NCI-H345 treated with DMSO at 0.1 percent for 48 hours (cell line): Measurements from ENCODE around the gene RPL18.
A peak's percentile ranks its signal among the peaks of the same experiment; 100 is the strongest.
"Not testable (repeated sequence)": the region's sequence is repeated elsewhere in the genome, so short reads cannot be mapped to it uniquely, and the experiment has no call there.

Experiments used
- DNase-seq: peaks from one replicate; lab custom pipeline; 2025; ENCODE audit not compliant: unreplicated experiment; lab: John Stamatoyannopoulos, UW

Gene RPL18

DNA sequence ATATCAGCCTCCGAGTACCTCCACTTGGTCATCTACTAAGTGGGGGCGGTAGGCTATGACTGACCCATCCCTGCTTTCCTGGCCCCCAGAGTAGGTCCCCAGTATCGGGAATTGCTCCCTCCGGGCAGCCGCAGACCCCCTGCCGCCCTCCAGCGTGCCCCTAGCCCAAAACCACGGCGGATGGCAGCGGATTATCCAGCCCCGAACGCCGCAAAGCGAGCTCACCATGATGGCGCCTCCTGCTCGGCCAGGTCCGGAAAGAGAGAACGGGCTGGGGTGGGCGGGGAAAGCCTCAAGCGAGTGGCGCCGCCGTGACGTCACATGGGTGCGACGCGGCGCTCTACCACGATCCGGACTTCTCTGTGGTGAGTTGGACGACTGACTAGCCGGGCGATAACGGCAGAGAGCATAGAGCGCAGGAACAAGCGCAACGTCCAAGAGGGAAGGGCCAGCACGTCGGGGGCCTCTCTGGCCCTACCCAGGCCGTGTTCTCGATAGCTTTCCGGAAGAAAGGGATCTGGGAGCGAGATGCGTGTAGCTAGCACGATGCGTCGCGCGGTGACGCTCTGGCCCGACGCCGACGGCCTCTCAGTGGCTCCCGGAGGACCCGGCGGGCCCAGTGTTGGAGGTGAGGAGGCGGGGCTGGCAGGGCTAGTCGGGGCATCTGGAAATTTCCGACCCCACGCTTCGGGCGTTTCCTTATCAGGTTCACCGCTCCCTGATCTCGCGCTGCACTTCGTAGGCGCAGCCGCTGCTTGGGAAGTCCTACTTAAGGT is at the start of gene RPL18, which contains the start of gene SPHK2:
TSS of gene RPL18 (minus strand) at position 263 of the 776 bp plus-strand sequence. CDS start at position 228, 35 bp downstream.
TSS of gene SPHK2 (plus strand) at position 591 of the 776 bp plus-strand sequence. CDS start 1,009 bp downstream, outside the sequence.
- DNase-seq, result peak; percentile 92

DNA sequence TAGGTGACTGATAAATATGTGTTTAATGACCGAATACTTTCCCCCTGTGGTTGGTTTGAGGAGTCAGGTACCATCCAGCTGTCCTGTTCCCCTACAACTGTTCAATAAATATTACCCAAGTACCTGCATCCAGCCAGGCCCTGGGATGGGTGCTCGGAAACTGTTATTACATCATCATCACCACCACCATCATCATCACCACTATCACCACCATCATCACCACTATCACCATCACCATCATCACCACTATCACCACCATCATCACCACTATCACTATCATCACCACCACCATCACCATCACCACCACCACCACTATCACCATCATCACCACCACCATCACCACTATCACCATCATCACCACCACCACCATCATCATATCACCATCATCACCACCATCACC is 49.8 kb upstream of the RPL18 start:
- DNase-seq, result no peak

- no peak for DNase-seq
These were observed 49.4 kb upstream of the RPL18 start for GRCh38 chr19:48668332-48668731.

GRCh38 chr19:48665786-48666185 is 46.8 kb upstream of the RPL18 start:
- no peak for DNase-seq

DNA sequence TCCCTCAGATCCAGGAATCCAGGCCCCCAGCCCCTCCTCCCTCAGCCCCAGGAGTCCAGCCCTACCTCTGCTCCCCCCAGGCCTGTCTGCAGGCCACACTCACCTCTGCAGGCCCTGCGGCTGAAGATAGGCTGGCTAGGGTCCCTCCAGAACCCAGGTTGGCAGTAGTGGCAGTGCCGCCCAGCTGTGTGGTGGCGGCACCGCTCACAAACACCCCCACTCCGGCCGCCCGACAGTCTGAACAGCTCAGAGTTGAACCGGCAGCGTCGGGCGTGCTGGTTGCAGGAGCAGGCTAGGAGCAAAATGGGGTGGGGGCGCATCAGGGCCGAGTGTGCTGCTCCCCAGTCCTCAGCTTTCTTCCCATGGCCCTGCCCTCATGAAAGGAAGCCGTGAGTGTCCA is 45.5 kb upstream of the RPL18 start:
- no peak for DNase-seq

DNA sequence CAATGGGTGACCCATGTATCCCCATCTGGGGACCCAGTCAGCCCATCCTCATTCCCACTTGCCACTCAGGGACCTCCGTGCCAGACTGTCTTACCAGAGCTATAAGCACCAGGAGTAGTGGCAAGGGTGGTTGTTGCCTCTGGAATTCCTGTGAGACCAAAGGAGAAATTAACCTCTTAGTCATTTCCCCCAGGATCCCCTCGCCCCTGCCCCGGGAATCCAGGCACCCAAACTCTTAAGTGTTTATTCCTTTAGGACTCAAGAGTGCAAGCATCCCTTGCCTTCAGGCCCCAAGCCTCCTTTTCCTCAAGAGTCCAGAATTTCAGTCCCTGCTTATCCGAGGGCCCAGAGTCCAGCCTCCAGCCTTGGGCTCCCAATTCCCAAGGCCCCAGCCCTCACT is 44.7 kb upstream of the RPL18 start:
- no peak for DNase-seq

- DNase-seq, result no peak
These were observed 42.7 kb upstream of the RPL18 start for GRCh38 chr19:48661711-48662090.

DNA sequence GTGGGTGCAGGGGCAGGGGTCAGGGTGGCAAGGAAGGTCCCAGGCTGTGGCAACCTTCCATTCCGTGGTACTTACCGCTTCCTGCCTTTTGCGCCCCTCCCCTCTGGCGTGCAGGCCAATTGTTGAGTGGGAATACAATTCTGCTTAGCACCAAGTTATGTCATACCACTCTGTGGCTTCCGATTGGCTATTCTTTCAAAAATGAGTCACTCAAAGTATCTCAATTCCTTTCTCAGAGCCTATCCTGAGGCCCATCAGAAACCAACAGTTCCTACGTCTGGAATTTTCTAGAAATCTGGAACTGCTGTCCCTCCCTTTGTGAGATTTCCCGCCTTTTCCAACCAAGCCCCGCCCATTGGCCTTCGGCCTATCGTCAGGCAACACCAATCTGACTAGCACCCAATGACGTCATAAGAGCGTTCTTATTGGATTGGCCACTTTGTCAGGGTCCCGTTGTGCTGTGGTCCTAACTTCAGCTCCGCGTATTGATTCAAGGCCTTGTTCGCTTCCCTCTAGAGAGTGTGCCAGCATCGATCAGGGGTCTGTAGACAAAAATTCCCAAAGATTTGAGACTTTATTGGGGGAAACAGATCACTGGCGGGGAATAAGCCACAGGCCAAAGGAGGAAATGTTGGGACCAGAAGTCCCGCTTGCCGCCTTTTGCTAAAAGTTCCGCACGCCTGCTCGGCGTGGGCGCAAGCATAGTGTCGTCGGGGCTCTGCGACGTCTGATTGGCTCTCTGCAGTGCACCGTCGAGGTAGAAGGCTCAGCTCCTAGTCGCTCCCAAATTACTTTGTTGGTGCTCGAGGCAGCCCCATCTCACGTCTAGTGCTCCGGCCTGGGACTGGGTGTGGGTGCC is 42.1 kb upstream of the RPL18 start:
- DNase-seq, result no peak

DNA sequence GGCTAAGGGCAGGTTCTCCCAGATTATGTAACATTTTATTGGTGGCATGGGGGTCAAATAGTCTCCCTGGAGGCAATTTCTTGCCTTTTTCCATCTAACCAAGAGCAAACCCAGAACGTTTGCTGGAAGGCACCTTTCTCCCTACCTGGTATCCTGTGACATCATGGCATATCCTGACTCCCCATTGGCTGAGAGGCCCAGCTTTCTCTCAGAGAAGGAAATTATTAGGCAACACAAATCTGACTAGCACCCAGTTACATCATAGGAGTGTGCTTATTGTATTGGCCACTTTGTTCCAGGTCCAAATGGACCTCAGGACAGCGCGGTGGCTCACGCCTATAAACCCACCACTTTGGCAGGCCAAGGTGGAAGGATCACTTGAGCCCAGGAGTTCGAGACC is 40.8 kb upstream of the RPL18 start:
- no peak for DNase-seq

DNA sequence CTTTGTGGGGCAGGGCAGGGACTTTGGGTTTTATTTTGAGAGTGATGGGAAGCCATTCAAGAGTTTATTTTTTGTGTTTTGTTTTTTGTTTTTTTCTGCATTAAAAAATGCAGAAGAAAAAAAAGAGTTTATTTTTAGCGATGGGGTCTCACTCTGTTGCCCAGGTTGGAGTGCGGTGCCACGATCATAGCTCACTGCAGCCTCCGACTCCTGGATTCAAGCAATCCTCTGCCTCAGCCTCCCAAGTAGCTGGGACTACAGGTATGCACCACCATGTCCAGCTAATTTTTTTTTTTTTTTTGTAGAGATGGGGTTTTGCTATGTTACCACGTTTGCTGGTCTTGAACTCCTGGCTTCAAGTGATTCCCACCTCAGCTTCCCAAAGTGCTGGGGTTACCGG is 39.5 kb upstream of the RPL18 start:
- DNase-seq, result no peak

DNA sequence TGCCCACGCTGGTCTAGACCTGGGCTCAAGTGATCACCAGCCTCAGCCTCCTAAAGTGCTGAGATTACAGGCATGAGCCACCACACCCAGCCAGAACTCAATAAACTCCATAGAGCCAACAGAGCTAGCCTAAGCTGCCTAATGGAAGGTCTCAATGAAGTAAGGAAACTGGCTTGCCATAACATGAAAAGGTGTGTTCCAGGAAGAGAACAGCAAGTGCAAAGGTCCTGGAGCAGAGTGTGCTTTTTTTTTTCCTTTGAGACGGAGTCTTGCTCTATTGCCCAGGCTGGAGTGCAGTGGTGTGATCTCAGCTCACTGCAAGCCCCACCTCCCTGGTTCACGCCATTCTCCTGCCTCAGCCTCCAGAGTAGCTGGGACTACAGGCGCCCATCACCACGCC is 38.9 kb upstream of the RPL18 start:
- not testable (repeated sequence) for DNase-seq

DNA sequence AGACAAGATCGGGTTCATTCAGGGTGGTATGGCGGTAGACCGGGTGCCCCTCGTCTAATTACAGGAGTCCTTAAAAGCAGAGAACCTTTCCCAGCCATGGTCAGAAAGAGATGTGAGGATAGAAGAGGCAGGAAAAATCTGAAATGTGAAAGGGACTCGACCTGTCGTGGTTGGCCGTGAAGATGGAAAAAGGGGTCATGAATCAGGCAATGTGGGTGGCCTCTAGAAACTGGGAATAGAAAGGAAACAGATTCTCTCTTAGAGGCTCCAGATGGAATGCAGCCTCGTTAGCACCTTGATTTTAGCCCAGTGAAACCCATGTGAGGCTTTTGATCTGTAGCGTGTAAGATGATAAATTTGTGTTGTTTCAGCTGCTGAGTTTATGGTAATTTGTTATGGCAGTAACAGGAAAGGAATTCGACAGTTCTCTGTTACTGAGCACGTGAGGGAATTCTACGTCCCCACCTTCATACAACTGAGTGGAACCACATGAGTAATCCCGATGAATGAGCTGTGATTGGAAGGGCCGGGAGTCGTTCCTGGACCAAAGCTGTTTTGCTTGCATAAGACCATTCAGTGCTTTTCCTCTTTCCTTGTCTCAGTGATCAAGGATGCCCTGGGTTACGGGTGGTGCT is 38.0 kb upstream of the RPL18 start:
- no peak for DNase-seq

DNA sequence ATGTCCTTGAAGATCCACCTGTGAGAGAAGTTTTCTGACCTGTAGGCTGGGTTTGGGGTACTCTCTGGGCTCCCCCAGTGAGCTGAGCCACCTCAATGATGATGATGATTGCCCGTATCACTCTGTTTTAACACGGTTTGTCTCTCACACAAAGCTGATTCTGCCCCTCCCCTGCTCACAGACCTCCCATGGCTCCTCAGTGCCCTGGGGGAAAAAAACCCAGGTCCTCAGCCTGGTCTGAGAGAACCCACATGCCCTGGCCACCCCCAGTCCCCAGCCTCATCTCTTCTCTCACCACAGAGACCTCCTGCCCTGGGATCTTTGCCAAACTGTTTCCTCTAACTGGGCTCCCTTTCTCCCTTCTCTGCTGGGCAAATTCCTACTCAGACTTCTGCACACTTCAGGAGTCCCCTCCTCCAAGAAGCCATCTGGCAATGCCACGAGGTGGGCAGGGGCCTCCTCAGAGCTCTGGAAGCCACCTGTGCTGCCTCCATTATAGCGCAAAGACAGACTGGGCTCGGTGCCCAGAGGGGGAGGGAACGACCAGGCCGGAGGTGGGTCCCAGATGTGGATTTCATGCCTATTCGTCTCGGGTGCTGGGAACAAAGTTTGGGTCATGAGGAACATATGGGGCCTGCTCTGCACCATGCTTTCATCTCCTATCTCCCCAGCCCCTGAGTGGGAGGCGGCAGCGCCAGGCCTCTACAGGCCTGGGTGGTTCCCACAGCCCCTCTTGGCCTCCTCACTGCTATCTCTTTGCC is 35.5 kb upstream of the RPL18 start:
- peak; percentile 11 for DNase-seq

GRCh38 chr19:48651683-48652048 is 32.7 kb upstream of the RPL18 start:
- no peak for DNase-seq

DNA sequence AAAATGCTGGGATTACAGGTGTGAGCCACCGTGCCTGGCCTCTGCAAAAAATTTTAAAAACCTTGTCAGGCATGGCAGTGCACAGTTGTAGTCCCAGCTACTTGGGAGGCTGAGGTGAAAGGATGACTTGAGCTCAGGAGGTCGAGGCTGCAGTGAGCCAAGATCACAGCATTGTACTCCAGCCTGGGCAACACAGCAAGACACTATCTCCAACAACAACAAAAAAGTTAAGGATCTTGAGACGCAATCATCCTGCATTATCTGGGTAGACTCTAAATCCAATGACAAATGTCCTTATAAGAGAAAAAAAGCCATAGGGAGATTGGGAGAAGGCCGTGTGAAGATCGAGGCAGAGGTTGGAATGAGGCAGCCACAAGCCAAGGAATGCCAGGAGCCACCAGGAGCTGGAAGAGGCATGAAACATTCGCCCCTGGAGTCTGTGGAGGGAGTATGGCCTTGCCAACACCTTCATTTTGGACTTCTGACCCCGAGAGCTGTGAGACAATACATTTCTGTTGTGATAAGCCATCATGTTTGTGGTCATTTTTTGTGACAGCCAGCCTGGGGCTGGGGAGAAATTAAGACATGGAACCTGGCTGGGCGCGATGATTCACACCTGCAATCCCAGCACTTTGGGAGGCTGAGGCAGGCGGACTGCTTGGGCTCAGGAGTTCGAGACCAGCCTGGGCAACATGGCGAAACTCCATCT is 32.1 kb upstream of the RPL18 start:
- no peak for DNase-seq

- DNase-seq, result no peak
These were observed 29.2 kb upstream of the RPL18 start for GRCh38 chr19:48648134-48648533.

GRCh38 chr19:48646722-48647216 is 27.8 kb upstream of the RPL18 start:
- DNase-seq, result no peak

GRCh38 chr19:48646001-48646721 is 27.2 kb upstream of the RPL18 start, which contains the start of gene CA11:
Gene CA11 (minus strand): TSS chr19:48646187. CDS start chr19:48645632, 555 bp downstream.
- DNase-seq, result peak; percentile 71

GRCh38 chr19:48645620-48646000 is 26.6 kb upstream of the RPL18 start:
- DNase-seq, result no peak
